ENCODE data around the gene RIOK3.

- TF ChIP-seq PRDM15 (CRISPR knock-in tag; IDR thresholded peaks at IDR 0.05), result no peak
- 0 out of 2 replicates have a peak, but pooled peaks have one; percentile 16 for TF ChIP-seq CREB1 (CRISPR knock-in tag; IDR thresholded peaks at IDR 0.05)
- 0 out of 2 replicates have a peak, but pooled peaks have one; percentile 54 for TF ChIP-seq ELF4 (CRISPR knock-in tag; IDR thresholded peaks at IDR 0.05; ENCODE audit: low read depth)
- no peak for TF ChIP-seq CTCF (IDR thresholded peaks at IDR 0.05)
- no peak for TF ChIP-seq ZNF121 (CRISPR knock-in tag; IDR thresholded peaks at IDR 0.05)
- 0 out of 2 replicates have a peak, but pooled peaks have one; percentile 50 for TF ChIP-seq ZNF232 (CRISPR knock-in tag; IDR thresholded peaks at IDR 0.05)
- TF ChIP-seq CBFB (CRISPR knock-in tag; IDR thresholded peaks at IDR 0.05; ENCODE audit: low read depth), result no peak
- TF ChIP-seq ZSCAN18 (CRISPR knock-in tag; IDR thresholded peaks at IDR 0.05), result no peak
- no peak for TF ChIP-seq NR3C1 (CRISPR knock-in tag; conservative IDR thresholded peaks at IDR 0.05; ENCODE audit: low read depth)
- peak; percentile 56; the same call in 1 of the 2 replicates for TF ChIP-seq SP1 (CRISPR knock-in tag; conservative IDR thresholded peaks at IDR 0.05)
Measured at GRCh38 chr18:23437357-23438045, 15.6 kb upstream of the RIOK3 start.
